Activated gamma-delta T cell treated with anti-CD3 and anti-CD28 coated beads, Interleukin-2, amount 50 U/mL, for 16 hours (primary cell): ENCODE measurements around the gene ECSCR.
"Not testable (repeated sequence)": the region's sequence is repeated elsewhere in the genome, so short reads cannot be mapped to it uniquely, and the experiment has no call there.

ENCODE experiments used
- DNase-seq: peaks from one replicate; pipeline ENCODE4 v3.0.0-alpha.2; 2020; ENCODE audit warnings: low read depth

Gene ECSCR

DNA sequence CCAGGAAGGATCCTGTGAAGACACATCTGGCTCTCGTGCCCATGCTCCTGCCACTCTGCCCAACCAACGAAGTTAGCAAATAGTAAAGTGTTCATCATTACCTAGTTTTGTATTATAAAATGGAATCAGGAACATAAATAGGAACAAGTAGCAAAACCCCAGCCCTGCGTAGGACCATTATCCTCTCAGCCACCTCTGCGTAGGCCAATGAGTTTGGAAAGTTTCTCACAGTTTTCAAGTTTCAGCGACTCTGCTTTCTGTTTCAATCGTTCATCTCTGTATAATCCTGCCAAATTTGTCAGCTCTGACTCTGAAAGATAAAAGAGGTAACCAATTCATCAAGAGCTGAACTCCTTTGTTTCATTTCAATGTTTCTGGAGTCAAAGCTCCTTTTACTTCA, 48.6 kb downstream of the ECSCR start:
- DNase-seq: no peak

DNA sequence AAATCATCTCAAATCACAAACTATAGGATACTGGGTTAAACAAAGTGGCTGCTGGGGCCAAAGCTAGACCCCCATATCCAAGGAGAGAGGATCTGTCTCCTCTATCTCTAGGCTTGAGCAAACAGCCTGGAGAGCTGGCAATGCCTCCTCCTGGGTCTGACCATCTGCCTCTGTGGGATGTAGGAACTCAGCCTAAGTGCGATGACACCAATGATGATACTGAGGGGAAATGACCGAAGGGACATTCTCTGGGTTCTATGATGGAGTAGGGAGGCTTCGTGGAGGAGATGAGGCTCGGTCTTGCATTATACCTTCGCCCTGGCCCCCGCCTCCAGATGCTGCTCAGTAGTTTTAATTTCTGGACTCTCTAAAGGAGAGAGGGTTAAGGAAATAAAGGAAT, 49.4 kb downstream of the ECSCR start:
- no peak for DNase-seq

DNA sequence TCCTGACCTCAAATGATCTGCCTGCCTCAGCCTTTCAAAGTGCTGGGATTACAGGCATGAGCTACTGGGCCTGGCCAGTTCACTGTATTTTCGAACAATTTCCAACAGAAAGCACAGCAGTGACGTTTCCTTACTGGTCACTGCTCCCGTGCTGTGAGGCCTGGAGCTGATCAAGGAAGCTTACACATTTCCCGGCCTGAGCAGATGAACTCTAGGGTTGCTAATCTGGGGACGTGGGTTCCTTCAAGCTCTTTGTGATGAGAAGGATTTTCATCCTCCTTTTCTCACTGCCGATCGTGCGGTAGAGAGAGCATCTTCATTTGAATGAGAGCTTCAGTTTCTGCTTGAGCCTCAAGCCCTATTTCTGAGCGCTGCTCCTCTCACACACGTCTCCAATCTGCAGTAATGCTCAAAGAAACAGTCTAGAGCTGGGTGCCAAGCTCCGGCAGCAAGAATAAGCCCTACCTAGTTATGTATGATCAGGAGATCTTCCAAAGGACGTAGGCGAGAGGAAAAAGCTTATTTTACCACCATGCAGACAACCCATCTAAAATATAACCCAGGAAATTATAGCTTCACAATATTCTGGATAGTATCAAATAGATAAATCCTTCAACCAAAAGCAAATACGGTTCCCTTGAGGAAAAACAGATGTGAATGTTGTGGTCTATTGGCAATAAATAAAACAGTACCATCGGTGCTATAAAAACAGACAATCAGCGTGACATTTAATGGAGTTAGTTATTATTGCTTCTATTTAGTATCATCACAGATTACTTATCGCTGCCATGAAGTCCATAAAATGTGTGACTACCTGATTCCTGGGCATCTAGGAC, 51.3 kb downstream of the ECSCR start:
- DNase-seq: no peak

DNA sequence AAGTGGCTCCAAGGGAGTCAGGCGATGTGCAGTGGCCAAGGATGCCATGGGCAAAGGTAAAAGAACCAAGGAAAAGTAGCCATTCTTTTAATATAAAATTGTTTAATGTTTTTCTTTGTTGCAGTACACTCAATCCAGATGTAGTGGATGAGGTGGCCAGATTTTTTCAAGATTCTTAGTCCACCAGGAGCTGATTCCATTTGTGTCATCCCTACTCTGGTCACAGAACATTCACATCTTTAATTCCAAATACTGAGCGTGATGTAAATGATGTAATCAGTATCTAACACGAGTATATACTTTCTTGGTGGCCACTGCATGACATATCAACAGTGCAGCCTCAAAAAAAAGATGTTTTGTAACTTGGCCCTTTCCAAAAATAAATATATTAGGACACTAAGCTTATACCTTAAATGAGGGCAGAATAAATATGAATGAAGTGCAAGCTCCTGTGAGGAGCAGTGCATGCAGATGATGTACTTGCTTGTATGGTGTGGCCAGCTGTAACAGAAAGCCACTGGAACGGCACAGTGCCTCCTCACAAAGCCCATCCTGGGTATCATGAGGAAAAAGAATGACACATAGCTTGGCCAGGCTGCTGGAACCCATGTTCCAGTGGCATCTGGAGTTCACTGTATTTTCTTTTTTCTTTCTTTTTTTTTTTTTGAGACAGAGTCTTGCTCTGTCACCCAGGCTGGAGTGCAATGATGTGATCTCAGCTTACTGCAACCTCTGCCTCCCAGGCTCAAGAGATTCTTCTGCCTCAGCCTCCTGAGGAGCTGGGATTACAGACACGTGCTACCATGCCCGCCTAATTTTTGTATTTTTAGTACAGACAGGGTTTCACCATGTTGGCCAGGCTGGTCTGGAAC, 52.2 kb downstream of the ECSCR start:
- no peak for DNase-seq

DNA sequence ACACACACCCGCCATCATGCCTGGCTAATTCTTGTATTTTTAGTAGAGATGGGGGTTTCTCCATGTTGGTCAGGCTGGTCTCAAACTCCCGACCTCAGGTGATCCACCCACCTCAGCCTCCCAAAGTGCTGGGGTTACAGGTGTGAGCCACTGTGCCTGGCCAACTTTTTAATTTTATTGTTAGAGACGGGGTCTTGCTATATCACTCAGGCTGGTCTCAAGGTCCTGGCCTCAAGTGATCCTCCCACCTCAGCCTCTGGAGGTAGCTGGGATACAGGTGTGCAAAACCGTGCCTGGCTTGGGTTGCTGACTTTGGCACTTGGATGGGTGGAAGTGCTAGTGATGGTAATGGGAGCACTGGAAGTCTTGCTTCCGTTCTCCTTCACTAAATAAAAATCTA, 53.4 kb downstream of the ECSCR start:
- DNase-seq: not testable (repeated sequence)

DNA sequence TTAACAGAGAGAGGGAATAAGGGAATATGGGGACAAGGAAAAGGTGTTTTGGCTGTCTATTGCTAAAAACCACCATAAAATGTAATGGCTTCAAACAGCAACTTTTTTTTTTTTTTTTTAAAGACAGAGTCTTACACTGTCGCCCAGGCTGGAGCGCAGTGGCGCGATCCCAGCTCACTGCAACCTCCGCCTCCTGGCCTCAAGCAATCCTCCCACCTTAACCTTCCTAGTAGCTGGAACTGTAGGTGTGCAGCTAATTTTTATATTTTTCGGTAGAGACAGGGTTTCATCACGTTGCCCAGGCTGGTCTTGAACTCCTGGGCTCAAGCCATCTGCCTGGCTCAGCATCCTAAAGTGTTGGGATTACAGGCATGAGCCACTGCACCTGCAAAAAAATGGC, 54.4 kb downstream of the ECSCR start:
- no peak for DNase-seq

DNA sequence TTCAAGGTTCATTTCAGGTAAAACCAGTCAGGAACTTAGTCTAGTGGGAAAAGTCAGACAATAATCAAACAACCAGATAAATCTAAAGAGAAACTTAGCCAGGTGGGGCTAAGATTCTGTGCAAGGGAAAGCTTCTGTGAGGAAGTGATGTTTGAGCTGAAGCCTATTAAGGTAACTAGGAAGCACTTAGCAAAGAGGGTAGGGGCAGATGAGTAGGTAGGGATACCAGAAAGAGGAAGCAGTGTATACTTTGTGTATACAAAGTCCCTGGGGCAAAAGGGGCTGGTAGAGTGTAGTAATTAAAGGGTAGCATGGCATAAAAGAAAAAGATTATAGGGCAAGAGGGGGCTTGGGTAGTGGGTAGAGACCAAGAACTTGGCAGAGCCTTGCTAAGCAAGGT, 55.0 kb downstream of the ECSCR start:
- no peak for DNase-seq

DNA sequence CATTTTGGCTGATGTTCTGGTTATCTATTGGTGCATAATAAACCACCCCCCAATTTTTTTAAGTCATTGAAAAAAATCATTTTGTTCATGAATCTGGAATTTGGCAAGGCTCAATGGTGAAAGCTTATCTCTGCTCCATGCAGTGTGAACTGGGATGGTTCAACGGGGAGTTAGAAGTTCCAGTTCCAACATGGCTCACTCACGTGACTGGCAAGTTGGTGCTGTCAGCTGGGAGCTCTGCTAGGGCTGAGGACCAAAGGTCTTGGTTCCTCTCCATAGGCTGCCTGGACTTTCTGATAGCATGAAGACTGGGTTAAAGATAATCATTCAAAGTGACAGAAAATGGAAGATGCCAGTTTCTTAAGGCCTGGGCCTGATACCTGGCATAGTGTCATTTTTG, 55.6 kb downstream of the ECSCR start:
- DNase-seq: no peak

DNA sequence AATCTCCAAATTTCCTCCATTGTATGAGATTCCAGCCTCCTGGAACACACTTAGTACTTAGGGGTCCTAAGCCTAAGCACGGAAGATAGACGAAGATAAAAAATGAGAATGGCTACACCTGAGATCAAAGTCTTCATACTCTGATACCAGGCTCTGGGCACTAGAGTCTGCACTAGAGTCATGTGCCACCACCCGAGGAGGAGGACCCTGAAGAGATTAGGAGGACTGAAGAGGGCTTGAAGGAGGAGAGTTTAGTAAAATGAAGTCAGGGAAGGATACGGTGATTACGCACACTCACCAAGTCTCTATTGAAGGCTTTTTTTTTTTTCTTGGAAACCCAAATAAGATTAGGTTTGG, 58.1 kb downstream of the ECSCR start:
- DNase-seq: no peak

DNA sequence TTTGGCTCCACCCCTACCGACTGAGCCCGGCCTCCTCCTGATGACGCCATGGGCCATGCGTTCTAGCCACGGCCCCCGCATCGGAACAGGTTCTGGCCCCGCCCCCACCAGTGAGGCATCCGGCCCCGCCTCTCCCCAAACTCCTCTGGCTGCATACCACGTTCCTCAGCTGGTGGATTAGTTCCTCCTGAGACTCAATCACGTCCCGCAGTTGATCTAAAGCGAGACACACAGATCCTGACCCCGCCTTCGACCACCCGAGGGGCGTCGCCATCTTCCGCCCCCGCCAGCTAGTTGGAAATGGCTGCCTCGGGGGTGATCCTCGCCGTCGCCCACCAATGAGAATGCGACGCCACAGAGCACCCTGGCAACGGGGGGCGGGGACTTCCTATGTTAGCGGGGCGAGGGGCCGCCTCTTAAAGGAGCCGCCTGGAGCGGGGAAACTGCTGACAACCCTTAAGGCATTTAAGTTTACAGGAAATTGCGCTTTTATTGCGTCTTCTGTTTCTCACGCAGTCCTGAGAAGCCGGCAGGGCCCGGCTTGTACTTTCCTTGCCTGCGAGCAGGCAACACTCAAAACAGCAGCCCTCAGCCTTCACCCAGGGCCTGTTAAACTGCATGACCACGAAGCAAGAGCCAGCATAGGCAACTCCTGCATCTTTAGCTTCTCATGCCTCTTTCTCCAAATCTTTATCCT, 58.6 kb downstream of the ECSCR start, which contains the start of gene SPATA24:
Gene SPATA24 (minus strand): TSS at position 303 of the 697 bp plus-strand sequence. CDS start 29 bp downstream, at position 274.
- DNase-seq: peak; percentile 97

DNA sequence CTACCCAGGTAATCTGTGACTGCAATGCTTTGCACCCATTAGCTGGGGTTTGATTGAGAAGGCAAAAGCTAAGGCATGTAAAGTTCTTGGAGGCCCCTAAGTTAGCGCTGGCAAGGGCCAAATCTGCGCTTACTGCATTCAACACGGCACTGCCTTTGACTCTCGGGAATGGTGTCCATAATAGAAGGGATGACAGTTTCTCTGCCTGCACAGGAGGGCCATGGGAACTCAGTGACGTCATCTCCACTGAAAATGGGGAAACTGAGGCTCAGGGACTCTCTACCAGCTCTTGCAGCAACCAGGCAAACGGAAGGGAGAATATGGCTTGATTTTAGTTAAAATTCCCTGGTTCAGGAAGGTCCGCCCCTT, 59.1 kb downstream of the ECSCR start:
- DNase-seq: no peak

DNA sequence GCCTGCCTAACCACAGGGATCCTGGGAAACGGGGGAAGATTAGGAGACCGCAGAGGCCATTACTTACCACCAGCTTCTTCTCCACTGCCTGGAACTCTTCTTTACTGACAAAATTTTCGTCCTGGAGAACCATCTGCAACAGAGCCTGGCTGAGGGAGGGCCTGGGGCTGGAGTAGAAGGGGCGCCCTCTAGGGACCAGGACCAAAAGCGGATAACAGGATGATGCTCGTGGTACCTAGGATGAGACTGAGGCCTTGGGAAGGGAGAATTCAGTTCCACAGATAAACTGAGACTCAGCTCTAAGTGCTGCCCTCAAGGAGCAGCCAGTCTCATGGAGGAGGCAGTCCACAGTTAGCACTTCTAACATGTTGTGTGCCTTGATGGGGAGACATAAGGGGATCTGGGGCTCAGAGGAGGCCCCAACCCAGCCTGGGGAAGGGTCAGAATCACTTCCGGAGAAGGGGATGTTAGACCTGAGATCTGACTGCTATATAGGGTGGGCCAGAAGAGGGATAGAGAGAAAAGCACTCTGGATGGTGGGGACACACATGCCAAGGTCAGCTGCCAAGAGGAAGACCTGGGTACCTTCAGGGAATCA, 59.9 kb downstream of the ECSCR start:
- no peak for DNase-seq

DNA sequence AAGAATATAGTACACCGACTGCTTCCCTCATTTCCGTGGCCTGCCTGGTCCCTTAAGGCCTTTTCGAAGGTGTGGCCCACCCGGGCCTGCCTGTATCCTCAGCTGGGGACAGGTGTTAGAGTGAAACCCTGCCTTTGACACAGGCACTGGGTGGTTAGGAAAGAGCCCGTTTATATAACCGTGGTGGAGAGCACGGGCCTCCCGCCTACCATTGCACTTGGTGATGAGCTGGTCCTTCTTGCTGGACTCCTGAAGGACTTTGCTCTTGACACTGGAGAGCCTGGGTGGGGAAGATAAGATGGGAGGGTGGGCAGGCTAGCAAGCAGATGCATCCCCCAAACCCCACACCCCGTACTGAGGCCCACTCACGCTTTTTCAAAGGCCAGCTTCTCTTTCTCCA, 61.0 kb downstream of the ECSCR start:
- no peak for DNase-seq

DNA sequence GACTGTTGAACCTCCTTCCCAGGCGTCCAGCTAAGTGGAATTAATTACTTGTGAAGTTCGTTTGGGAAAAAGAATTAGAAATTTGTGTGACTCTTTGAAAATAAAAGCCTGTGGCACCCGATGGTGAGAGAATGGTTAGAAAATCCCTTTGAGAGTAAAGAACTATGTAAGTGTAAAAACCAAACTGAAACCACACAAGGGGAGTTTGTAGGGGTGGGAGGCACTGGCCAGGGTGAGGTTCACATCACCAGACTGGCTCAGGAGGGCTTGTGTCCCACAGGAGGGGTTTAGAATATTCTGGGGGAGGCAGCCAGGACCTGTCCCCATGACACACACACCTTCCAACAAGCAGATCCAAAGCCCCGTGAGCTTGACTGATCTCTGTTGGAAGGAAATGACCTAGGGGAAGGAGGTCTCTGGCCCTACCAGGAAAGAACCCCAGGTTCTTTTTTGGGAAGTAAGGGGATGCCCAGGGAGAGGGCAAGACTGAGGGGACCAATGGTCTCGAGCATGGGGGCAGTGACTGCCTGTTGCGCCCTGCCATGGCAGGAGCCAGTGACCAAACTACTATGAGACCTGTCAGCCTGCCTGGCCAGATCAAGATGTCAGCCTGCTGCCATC, 62.9 kb downstream of the ECSCR start:
- DNase-seq: no peak
